GM12878 (cell line): ENCODE data around the gene JADE2. TPM values are rescaled to one million over a fixed set of nuclear protein-coding genes. Genes with fewer than 3 reads are reported as not detected.

Source experiments
- BHLHE40 ChIP-seq, 2 experiments: fragments of 450-650 bp in 1 of 2; IDR thresholded peaks; 2 replicates each; pipeline ENCODE4 v1.6.1; 2011 to 2017; ENCODE audit warnings: low read depth in 2 of 2, borderline replicate concordance in 1 of 2, improper control_type of control experiment in 1 of 2, low read length in 1 of 2, mild to moderate bottlenecking in 1 of 2
- CBFB ChIP-seq: IDR thresholded peaks from 2 replicates; pipeline ENCODE4 v1.6.1; 2016; ENCODE audit warnings: antibody characterized with exemption, low read depth
- CBX3 ChIP-seq: fragments of 200-600 bp; sonication (generic); IDR thresholded peaks from 2 replicates; pipeline ENCODE4 v1.6.1; 2016; ENCODE audit warnings: low read depth, borderline replicate concordance
- ETV6 ChIP-seq, 2 experiments: fragments of 450-650 bp in 1 of 2; IDR thresholded peaks in 1 of 2; conservative IDR thresholded peaks in 1 of 2; 2 replicates each; pipeline ENCODE4 v1.6.1; 2014; ENCODE audit warnings: antibody characterized with exemption in 1 of 2, borderline replicate concordance in 1 of 2, low read depth in 1 of 2, mild to moderate bottlenecking in 1 of 2, moderate library complexity in 1 of 2
- HCFC1 ChIP-seq: fragments of 150-350 bp; IDR thresholded peaks from 2 replicates; pipeline ENCODE4 v1.6.1; 2014; ENCODE audit warnings: low read length
- IKZF1 ChIP-seq: fragments of 450-650 bp; conservative IDR thresholded peaks from 2 replicates; pipeline ENCODE4 v1.6.1; 2017; ENCODE audit warnings: antibody characterized with exemption, mild to moderate bottlenecking
- NR2C1 ChIP-seq: fragments of 450-650 bp; IDR thresholded peaks from 2 replicates; pipeline ENCODE4 v1.6.1; 2017; ENCODE audit warnings: antibody characterized with exemption, mild to moderate bottlenecking, moderate library complexity
- PAX8 ChIP-seq: fragments of 450-650 bp; IDR thresholded peaks from 2 replicates; pipeline ENCODE4 v1.6.1; 2017; ENCODE audit warnings: mild to moderate bottlenecking, moderate library complexity
- RB1 ChIP-seq: fragments of 450-650 bp; formaldehyde crosslinking; IDR thresholded peaks from 2 replicates; pipeline ENCODE4 v1.6.1; 2017; ENCODE audit warnings: mild to moderate bottlenecking, borderline replicate concordance
- RCOR1 ChIP-seq: conservative IDR thresholded peaks from 2 replicates; pipeline ENCODE4 v1.6.1; 2012; ENCODE audit warnings: low read depth, low read length, improper control_type of control experiment
- YBX1 ChIP-seq: fragments of 450-650 bp; IDR thresholded peaks from 2 replicates; pipeline ENCODE4 v1.6.1; 2016; ENCODE audit warnings: antibody characterized with exemption
- ZNF384 ChIP-seq: IDR thresholded peaks from 2 replicates; pipeline ENCODE4 v1.6.1; 2012; ENCODE audit warnings: low read depth, mild to moderate bottlenecking, low read length, improper control_type of control experiment, borderline replicate concordance
- polyA plus RNA-seq, 11 experiments: library from polyadenylated mRNA; depleted of rRNA in 4 of 11; unstranded in 6 of 11; stranded (reverse) in 5 of 11; fragments of >200 nt; fragmentation: Nextera tagmentation in 4 of 11; fragmentation: Illumina TruSeq in 1 of 11; extraction: Ambion mirVana in 4 of 11; extraction: Trizol in 1 of 11; gene quantifications; 1 replicate in 1 of 11; 2 replicates in 10 of 11; pipeline versions ENCODE4 v1.2.1 to v1.2.3, GENCODE V29; 2011 to 2016; ENCODE audit warnings: inconsistent platforms in 2 of 11, missing spikeins in 2 of 11, low read depth in 1 of 11
- total RNA-seq, 4 experiments: library from RNA; depleted of rRNA in 3 of 4; stranded (reverse); fragments of >200 nt in 3 of 4; fragmentation: Illumina TruSeq in 1 of 4; extraction: Trizol in 1 of 4; gene quantifications; 2 replicates each; pipeline versions ENCODE4 v1.2.1 to v1.2.3, GENCODE V29; 2013 to 2021
- TF ChIP-seq, protein P1 (sequence below): IDR thresholded peaks from 2 replicates; pipeline ENCODE4 v1.6.1; 2011; ENCODE audit warnings: borderline replicate concordance, low read depth, mild to moderate bottlenecking, moderate library complexity, mixed read lengths, low read length; ENCODE audit not compliant: insufficient read depth; ENCODE audit errors: extremely low read length
- TF ChIP-seq, protein P2 (sequence below): IDR thresholded peaks from 2 replicates; pipeline ENCODE4 v1.6.1; 2012; ENCODE audit warnings: low read depth, low read length, improper control_type of control experiment
- TF ChIP-seq, protein P3 (sequence below): IDR thresholded peaks from 2 replicates; pipeline ENCODE4 v1.6.1; 2012; ENCODE audit warnings: mild to moderate bottlenecking, low read depth, low read length

JADE2 gene
- total and polyA plus RNA-seq, 10 of the 15 experiments (the other 5 are each of a cell fraction or from before 2014, with no cell fraction given), result 1.5 to 67.0 (median 22.4) TPM

DNA sequence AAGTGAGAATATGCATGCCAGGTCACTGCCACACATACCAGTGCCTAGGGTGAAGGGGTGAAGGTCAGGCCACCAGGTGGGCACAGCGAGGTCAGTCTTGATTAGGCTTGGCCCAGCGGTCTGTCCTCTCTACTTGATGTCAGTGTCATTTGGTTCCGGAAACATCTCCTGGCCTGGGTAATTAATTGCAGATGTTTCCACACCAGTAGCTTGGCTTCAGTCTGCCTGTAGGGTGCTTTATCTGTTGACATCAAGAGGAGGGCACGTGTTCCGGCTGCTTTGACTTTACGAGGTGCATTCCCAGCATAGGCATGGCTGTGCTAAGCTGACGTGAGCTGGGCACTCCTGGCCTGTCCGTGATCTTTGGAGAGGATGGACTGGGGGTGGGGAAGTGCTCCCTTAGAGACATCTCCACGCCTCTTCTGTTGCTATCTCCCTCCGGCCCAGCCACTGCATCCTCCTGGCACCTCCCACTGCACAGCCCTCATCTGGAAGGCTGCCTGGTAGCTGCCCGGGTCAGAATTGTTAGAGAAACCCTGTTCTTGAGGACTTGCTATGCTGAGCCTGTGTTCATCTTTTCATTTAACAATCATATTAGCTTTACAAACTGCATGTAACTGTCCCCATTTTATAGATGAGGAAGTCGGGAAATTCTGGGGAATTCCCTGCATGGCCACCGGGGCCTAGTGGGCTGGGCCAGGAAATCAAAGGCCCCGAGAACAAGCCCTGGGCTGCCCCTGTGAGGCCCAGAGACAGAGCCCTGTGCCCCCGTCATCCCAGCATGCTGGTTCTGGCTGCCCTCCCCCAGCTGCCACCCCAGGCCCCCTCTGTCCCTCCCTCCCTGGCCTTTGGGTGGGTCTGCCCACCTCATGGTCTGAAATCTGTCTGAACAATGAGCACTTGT lies 29.1 kb downstream of the JADE2 start (continued):
- TF ChIP-seq CBFB (peak; percentile 48; the same call in 1 of the 2 replicates), RCOR1 (no peak), RB1 (no peak), IKZF1 (peak; percentile 59), HCFC1 (no peak), BHLHE40 (IDR thresholded peaks at IDR 0.05; ENCODE audit: borderline replicate concordance in 1 of 2, low read depth in 2 of 2, low read length in 1 of 2) (peak; percentile 88 to 94), NR2C1 (peak; percentile 68), ZNF384 (no peak), PAX8 (no peak), CBX3 (no peak), ETV6 (conservative IDR thresholded peaks at IDR 0.05 in 1 of 2, IDR thresholded peaks at IDR 0.05 in 1 of 2; ENCODE audit: borderline replicate concordance in 1 of 2, low read depth in 1 of 2) (no peak; a peak in 1 of 4 replicates), YBX1 (no peak)
- TF ChIP-seq, protein P1, sequence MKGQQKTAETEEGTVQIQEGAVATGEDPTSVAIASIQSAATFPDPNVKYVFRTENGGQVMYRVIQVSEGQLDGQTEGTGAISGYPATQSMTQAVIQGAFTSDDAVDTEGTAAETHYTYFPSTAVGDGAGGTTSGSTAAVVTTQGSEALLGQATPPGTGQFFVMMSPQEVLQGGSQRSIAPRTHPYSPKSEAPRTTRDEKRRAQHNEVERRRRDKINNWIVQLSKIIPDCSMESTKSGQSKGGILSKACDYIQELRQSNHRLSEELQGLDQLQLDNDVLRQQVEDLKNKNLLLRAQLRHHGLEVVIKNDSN, result peak; percentile 67
- TF ChIP-seq, protein P2, sequence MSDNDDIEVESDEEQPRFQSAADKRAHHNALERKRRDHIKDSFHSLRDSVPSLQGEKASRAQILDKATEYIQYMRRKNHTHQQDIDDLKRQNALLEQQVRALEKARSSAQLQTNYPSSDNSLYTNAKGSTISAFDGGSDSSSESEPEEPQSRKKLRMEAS, result peak; percentile 89
- TF ChIP-seq, protein P3, sequence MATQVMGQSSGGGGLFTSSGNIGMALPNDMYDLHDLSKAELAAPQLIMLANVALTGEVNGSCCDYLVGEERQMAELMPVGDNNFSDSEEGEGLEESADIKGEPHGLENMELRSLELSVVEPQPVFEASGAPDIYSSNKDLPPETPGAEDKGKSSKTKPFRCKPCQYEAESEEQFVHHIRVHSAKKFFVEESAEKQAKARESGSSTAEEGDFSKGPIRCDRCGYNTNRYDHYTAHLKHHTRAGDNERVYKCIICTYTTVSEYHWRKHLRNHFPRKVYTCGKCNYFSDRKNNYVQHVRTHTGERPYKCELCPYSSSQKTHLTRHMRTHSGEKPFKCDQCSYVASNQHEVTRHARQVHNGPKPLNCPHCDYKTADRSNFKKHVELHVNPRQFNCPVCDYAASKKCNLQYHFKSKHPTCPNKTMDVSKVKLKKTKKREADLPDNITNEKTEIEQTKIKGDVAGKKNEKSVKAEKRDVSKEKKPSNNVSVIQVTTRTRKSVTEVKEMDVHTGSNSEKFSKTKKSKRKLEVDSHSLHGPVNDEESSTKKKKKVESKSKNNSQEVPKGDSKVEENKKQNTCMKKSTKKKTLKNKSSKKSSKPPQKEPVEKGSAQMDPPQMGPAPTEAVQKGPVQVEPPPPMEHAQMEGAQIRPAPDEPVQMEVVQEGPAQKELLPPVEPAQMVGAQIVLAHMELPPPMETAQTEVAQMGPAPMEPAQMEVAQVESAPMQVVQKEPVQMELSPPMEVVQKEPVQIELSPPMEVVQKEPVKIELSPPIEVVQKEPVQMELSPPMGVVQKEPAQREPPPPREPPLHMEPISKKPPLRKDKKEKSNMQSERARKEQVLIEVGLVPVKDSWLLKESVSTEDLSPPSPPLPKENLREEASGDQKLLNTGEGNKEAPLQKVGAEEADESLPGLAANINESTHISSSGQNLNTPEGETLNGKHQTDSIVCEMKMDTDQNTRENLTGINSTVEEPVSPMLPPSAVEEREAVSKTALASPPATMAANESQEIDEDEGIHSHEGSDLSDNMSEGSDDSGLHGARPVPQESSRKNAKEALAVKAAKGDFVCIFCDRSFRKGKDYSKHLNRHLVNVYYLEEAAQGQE, result no peak
